Left lung (tissue), 10 donors: Measurements from ENCODE around the gene MACO1. TPM values are rescaled to one million over a fixed set of nuclear protein-coding genes. Genes with fewer than 3 reads are reported as not detected.
"Not testable (repeated sequence)": the region's sequence is repeated elsewhere in the genome, so short reads cannot be mapped to it uniquely, and the experiment has no call there.

Experiments used
- ATAC-seq: fragments of 200-7000 bp; cut with Tn5 transposase; one replicate; pipeline ENCODE4 v1.9.1; 2020; ENCODE audit warnings: moderate library complexity
- DNase-seq, 4 donors: peaks; one replicate each; pipeline ENCODE4 v3.0.0-alpha.2; 2013 to 2020
- H3K27ac ChIP-seq, 2 donors: fragments of 200-600 bp; sonication (generic) in 1 of 2; one replicate each; pipeline versions ENCODE4 v1.5.0 to v1.8.0; 2020 to 2021
- H3K27me3 ChIP-seq, 2 donors: fragments of 200-600 bp; sonication (generic) in 1 of 2; one replicate each; pipeline versions ENCODE4 v1.5.0 to v1.8.0; 2020 to 2021
- H3K36me3 ChIP-seq, 2 donors: fragments of 200-600 bp; sonication (generic) in 1 of 2; one replicate each; pipeline versions ENCODE4 v1.5.0 to v1.8.0; 2020 to 2021
- H3K4me1 ChIP-seq, 2 donors: fragments of 200-600 bp; one replicate each; pipeline ENCODE4 v1.8.0; 2021
- H3K4me3 ChIP-seq, 2 donors: fragments of 200-600 bp; sonication (generic) in 1 of 2; one replicate each; pipeline versions ENCODE4 v1.5.0 to v1.8.0; 2020 to 2021; ENCODE audit warnings: mild to moderate bottlenecking in 1 of 2
- H3K9me3 ChIP-seq, 2 donors: fragments of 200-600 bp; sonication (generic) in 1 of 2; one replicate each; pipeline versions ENCODE4 v1.5.0 to v1.8.0; 2020 to 2021
- CTCF ChIP-seq, 2 donors: fragments of 200-600 bp; sonication (generic) in 1 of 2; IDR thresholded peaks; one replicate each; pipeline versions ENCODE4 v1.5.0 to v1.8.0; 2021; ENCODE audit warnings: antibody characterized with exemption in 2 of 2
- intact Hi-C, 2 donors: fragments of 100-400 bp; cut with DNase I; formaldehyde crosslinking; loops; one replicate each; pipeline versions ENCODE4 v1.11.2 to v1.14.2; 2022
- polyA plus RNA-seq, 6 donors: library from polyadenylated mRNA; unstranded; fragments of 120-200 nt; gene quantifications; one replicate each; pipeline ENCODE4 v1.2.1, GENCODE V29; 2013; ENCODE audit not compliant: insufficient read length in 6 of 6
- total RNA-seq, 2 donors: library from RNA; stranded (reverse); fragmentation: NEBNext Ultra II Directional; extraction: Animal tissue kit (Norgen Biotek cat#: 25700); gene quantifications; one replicate each; pipeline ENCODE4 v1.2.1, GENCODE V29; 2021
- donor health status: DM: no; HTN: yes; CAD: no.
- donor health status: DM: no; HTN: no; CAD: no.

The MACO1 gene
- total and polyA plus RNA-seq, 8 donors = 18.8 to 26.7 (median 25.6) TPM

DNA sequence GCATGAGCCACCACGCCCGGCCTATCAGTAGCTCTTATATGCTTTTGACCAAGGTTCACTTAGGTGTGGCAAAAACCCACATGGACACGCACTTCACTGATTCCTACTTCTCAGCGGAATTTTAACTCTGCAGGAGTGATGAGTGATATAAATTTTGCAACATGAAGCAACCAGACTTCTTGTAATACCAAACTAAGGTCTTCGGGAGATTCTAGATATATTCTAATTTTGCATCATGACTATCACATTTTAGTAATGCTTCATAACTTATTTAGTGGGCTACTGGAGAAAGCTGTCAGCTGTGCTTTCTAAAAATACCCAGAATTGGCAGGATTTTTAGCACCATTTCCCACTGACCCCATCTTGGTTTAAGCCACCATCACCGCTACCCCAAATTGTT, 37.9 kb upstream of the MACO1 start:
- Histone ChIP-seq H3K4me1 (no peaks in the 10 kb centered on the region), H3K9me3 (no peaks in the 10 kb centered on the region), H3K27ac (no peak overlapping the region), H3K36me3 (no peaks in the 10 kb centered on the region), H3K4me3 (no peak overlapping the region), H3K27me3 (no peaks in the 10 kb centered on the region)
- TF ChIP-seq CTCF (IDR thresholded peaks at IDR 0.05) = no peak
- ATAC-seq (no peak), DNase-seq (no peak)
- intact Hi-C loops = no loop called here

GRCh38 chr1:25397549-25397948, 33.1 kb upstream of the MACO1 start:
- not testable (repeated sequence) for H3K9me3 ChIP-seq
- ATAC-seq = peak; percentile 12

DNA sequence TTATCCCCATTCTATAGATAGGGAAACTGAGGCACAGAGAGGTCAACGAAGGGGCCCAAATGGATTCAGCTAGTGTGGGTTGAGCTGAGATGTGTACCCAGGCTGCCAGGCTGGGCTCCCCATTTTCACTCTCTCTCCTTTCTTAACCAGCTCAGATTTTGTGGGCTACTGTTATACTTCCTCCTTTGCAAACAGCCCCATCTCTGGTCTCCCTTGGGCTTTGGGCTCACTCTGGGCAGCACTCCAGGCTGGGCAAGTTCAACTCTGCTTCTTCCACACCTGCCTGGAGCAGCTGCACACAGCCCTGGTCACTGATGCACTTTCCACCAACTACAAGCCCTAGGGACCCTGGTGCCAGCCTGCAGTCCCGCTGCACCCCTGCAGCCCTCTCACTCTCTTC, 32.6 kb upstream of the MACO1 start:
- H3K9me3 ChIP-seq, H3K4me1 ChIP-seq, H3K27ac ChIP-seq, DNase-seq, intact Hi-C loops, H3K36me3 ChIP-seq, ATAC-seq, H3K4me3 ChIP-seq, H3K27me3 ChIP-seq: not testable (repeated sequence)

More at GRCh38 chr1:25397549-25397948, 33.1 kb upstream of the MACO1 start:
- H3K27ac ChIP-seq, H3K4me3 ChIP-seq, H3K4me1 ChIP-seq, DNase-seq, H3K27me3 ChIP-seq, intact Hi-C loops, H3K36me3 ChIP-seq: not testable (repeated sequence)

DNA sequence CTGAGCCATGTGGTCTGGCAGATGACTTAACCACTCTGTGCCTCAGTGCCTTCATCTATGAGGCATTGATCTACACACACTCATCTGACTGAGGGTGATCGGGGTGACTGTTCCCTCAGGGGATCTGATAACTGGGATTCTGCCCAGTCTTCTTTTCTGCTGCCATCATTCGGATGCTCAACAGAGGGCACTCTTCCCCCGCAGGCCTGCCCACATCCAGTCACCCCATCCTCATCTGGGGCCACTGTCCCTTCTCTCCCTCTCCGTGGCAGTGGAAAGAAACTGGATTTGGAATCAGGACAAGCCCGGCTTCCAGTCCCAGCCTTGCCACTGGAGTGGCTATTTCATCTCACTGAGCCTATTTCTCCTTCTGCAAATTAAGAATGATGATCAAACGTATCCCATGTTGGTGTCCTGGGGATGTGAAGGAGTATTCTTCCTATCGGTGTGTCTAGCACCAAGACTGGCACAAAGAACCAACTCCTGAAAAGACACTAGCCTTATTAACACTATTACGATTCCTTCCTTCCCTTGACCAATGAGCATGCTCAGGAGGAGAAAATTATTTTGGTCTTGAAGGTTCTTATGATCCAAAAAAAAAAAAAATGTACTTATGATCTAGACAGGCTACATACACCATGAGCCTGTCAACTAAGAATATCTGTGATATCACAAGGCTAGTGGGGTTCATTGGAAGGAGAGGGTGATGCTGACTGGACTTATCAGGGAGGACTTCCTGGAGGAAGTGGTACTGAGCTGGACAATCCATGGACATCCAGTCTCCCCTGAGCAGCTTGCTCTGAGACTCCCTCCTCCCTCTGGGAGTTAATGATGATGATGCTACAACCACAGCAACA, 27.5 kb upstream of the MACO1 start:
- TF ChIP-seq CTCF (IDR thresholded peaks at IDR 0.05) = peak in 1 of 2 donors; percentile 17
- H3K4me1 ChIP-seq, H3K4me3 ChIP-seq, H3K27me3 ChIP-seq, DNase-seq, intact Hi-C loops, H3K9me3 ChIP-seq, H3K27ac ChIP-seq, H3K36me3 ChIP-seq: not testable (repeated sequence)
- peak; percentile 92 for ATAC-seq

DNA sequence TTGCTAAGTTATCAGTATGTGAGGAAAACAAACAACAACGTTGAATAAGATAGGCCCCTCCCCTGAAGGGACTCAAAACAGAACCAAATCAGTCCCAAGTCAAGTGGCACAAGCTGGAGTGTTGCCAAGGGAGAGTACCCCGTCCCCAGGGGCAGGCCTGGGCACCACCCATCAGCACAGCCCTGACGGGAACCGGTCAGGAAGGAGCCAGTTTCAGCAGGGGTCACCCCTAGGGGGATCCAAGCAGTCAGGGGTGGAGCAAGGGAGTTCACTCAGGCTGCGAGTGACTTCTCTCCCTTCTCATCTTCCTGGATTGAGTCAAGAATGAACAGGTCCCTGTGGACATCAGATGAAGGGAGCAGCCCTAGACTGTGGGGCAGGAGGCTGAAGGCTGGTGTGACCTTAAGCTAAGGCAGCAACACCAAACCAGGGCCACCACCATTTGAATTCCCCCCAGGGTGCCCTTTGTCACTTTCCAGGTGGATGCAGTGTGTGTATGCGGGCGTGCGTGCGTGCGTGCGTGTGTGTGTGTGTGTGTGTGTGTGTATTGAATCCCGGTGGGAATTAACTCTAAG, 24.9 kb upstream of the MACO1 start:
- H3K4me3 ChIP-seq, H3K27ac ChIP-seq, H3K4me1 ChIP-seq, DNase-seq, H3K27me3 ChIP-seq, ATAC-seq, intact Hi-C loops, H3K9me3 ChIP-seq, H3K36me3 ChIP-seq: not testable (repeated sequence)

DNA sequence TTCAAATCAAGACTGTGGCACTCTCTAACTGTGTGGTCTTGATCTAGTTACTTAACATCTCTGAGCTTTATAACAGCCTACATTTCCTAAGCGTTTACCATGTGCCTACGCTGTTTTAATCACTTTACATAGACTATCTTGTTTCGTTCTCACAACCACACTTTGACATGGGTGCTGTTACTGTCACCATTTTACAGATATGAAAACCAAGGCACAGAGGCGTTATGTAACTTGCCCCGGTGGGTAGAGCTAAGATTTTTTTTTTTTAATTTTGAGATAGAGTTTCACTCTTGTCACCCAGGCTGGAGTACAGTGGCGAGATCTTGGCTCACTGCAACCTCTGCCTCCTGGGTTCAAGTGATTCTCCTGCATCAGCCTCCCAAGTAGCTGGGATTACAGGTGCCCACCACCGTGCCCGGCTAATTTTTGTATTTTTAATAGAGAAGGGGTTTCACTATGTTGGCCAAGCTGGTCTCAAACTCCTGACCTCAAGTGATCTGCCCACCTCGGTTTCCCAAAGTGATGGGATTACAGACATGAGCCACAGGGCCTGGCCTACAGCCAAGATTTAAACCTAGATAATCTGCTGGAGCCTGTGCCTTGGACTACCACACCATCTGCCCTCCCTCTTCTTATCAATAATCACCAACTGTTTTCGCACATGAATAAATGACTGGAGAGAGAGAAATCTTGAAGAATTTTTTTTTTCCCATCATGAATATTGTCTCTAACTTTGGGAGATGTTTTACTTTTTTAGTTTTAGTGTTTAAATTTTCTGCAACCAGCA, 20.9 kb upstream of the MACO1 start:
- H3K4me1 ChIP-seq, H3K27ac ChIP-seq, H3K4me3 ChIP-seq, H3K27me3 ChIP-seq, DNase-seq, intact Hi-C loops, H3K36me3 ChIP-seq, H3K9me3 ChIP-seq, ATAC-seq: not testable (repeated sequence)

DNA sequence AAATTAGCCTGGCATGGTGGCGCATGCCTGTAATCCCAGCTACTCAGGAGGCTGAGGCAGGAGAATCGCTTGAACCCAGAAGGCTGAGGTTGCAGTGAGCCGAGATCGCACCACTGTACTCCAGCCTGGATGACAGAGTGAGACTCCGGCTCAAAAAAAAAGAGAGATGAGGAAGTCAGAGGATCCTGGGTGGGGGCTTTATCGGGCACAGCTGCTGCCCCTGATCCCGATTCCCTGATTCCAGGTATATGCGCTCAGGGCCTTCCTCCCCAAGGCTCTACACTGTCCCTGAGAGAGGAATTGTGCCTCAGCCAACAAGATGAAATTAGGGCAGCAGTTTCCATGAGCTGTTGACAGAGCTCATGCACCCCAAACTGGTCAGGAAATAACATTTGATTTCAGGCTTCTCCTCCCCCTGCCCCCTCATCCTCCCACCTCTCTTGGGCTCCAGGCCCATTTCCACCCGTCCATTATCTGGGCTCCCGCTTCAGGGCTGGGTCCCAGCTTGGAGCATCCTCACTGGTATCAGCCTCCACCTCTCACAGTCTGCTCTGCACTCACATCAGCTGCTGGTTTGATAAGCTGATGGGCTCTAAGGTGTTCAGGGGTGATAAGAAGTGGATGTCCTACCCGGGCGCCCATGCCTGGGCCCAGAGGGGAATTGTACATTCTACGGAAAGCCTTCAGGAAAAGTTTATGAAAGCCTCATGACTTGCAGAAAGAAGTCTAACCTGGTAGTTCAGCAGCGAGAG, 17.6 kb upstream of the MACO1 start:
- DNase-seq, ATAC-seq, H3K9me3 ChIP-seq, H3K36me3 ChIP-seq, H3K4me1 ChIP-seq, intact Hi-C loops, H3K27ac ChIP-seq, H3K27me3 ChIP-seq, H3K4me3 ChIP-seq: not testable (repeated sequence)

DNA sequence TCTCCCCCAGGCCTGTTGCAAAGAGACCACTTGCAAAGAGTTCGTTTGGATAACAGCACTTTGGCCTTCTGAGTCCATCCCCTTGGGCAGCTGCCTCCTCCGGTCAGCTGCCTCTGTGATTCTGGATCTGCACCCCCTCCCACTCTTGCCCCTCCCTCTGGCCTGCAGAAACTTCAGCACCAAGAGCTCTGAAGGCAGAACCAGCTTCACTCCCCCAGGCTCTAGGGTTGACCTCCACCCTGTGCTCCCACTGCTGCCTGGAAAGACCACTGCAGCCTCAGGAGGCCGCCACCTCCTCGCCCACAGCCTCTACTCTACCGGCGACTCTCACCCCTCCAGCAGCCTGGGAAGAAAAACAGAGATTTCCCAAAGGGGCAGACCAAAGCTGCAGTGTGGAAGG, 16.5 kb upstream of the MACO1 start:
- H3K27me3 ChIP-seq, H3K4me1 ChIP-seq, intact Hi-C loops, H3K27ac ChIP-seq, DNase-seq, H3K36me3 ChIP-seq, H3K9me3 ChIP-seq, ATAC-seq, H3K4me3 ChIP-seq: not testable (repeated sequence)

- H3K27ac ChIP-seq, H3K9me3 ChIP-seq, intact Hi-C loops, ATAC-seq, H3K4me1 ChIP-seq, DNase-seq, H3K36me3 ChIP-seq, H3K27me3 ChIP-seq, H3K4me3 ChIP-seq: not testable (repeated sequence)
These were observed 16.1 kb upstream of the MACO1 start for GRCh38 chr1:25414578-25414977.

GRCh38 chr1:25417280-25417679, 13.4 kb upstream of the MACO1 start:
- ATAC-seq, DNase-seq, H3K4me1 ChIP-seq, H3K4me3 ChIP-seq, H3K9me3 ChIP-seq, intact Hi-C loops, H3K27ac ChIP-seq, H3K27me3 ChIP-seq, H3K36me3 ChIP-seq: not testable (repeated sequence)
